Globus pallidus (tissue), 1 donor: Measurements from ENCODE around the gene HNRNPC.

ENCODE experiments used
- DNase-seq: peaks from one replicate; pipeline ENCODE4 v3.0.0-alpha.2; 2015; ENCODE audit warnings: low spot score

Gene HNRNPC

DNA sequence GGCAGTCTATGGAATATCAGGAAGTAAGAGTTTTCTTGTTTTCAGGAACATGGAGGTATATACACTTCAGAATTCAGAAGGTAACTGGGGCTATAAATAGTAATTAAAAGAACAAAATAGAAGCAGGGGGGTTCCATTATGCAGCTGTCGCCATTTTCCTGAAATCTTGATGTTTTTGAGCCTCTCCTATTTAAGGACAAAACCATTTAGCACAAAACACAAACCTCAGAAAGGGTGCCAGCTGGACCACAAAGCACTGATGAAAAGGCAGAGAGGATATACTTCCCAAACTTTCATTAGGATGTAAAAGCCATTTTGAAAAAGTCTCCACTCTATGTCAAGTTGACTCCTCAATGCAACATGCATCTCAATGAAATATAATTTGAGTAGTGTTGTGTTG, 59.2 kb downstream of the HNRNPC start:
- DNase-seq, result no peak

DNA sequence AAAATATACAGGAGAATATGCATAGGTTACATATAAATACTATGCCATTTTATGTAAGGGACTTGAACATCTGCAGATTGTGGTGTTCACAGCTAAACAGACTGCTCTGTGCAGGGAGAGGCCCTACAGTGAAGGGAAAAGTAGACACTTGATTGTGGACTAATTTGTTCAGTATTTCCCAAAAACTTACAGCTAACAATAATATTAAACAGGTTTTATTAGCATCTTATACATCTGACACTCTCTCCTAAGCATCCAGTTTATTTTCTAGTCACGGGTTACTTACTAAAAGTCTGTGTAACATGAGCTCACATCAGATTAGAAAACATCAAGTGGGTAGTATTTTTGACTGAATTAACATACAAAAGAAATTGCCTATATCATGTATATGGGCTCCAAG, 60.1 kb downstream of the HNRNPC start:
- no peak for DNase-seq

DNA sequence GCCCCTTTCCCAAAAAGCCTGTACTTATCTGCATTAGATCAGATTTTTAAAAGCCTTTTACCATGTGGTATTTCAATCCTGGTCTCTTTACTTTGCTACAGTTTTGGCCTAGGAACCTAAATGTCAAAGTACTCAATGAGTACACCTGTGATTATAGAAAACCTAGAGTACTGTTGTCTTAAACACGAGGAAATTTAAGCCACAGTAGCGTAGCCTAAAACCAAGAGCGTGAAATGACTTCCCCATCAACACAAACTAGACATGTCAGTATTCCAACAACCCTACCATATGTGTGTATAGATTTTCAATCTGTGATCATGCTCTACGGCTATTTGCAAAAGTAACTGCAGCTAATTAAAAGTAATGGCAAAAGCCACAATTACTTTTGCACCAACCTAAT, 60.7 kb downstream of the HNRNPC start:
- no peak for DNase-seq

DNA sequence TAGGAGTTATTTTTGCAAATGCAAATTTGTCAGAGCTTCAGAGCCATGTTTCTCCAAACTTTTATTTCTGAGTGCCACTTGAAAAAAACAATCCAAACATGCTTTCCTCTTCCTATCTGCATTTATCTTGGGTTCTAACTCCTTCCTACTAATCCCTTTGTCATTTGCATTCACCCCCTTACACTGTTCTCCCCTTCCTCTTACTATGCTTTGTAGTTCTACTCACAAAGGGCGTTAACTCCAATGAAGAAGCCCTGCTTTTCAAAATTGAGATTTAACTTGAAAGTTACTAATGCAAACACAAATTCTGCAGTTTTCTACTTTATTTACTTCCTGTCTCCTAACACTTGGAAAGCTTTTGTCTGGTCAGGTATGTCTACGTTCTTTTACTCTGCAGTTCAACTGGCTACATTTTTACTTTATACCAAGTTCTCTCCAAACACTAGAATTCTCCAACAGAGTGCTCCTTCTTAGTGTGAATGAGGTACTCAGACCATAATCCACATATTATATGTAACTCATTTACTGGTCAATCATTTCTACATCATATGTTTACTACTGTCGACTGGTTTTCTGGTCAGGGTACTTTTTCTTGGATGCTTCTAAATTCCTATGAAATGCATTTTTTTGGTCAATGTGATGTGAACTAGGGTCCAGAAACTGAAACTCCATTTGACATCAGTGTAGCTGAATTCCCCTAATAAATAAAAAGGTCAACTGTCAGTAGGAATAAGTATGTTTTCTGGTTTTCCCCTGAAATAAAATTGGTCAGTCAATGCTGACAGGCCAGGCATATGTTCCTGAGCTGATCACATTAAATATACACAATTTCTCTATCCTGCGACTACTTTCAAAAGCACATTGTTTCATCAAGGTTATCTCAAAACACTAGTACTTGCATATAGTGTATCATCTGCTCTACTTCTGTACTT, 62.2 kb downstream of the HNRNPC start:
- no peak for DNase-seq

DNA sequence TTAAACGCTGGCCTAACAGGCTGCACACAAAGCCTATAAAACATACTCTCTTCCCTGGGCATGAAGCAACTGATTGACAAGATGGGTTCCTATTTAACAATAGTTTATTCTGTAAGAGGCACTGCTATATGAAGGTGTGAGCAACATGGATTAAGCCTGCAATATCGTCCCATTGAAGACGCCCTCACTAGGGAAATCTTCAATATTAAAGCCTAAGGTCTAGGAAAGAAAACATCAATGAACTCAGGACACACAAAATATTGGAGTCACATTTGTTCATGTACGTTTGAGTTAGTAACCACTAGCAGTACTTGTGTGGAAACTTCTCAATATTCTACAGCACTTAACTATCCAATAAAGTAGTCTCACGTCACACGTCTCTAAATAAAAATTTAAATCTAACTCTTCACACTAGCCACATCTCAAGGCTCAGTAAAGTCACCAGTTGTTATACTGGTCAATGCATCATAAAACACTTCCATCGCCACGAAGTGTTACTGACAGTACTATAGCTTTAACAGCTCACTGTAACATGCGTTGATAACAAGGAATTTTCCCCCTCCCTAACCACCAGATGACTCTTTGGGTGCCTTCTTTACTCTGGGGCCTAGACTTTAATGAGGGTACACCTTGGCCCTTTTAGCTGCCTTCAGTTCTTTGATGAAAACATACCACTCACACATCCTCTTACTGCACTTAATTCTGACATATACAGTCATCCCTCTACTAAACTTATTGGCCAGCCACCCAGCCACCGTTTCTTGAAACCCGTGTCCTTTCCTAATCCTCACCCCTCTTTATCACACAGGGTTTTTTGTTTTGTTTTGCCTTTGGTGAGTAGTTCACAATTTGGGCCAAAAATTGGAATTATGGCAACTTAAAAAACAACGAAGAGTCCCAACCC, 63.3 kb downstream of the HNRNPC start:
- DNase-seq, result no peak

DNA sequence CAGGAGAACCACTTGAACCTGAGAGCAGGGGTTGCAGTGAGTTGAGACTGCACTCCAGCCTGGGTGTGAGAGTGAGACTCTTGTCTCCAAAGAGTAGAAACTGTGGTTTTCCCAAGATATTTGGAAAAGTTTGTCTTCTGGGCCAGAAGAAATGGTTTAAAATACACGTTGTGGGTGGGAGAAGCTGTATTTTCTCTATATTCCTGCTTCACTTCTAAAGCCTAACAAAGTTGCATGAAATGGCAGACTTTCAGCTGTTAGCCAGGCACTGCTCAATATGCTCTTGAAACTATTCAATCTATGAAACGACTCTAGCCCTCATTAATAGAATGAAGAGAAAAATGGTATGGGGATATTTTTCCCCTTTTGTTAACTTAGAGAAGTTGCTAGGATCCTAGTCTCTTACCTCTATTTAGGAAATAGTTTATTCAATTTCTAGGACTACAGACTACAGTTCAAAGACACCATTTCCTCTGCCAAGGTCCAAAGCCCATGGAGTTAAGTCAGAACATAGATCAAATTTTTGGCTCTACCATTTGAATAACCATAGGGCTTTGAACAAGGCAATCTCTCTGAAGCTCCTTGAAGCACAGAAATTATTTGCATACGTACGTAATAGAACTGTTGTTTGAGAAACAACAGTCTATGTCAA, 64.1 kb downstream of the HNRNPC start:
- DNase-seq, result no peak

DNA sequence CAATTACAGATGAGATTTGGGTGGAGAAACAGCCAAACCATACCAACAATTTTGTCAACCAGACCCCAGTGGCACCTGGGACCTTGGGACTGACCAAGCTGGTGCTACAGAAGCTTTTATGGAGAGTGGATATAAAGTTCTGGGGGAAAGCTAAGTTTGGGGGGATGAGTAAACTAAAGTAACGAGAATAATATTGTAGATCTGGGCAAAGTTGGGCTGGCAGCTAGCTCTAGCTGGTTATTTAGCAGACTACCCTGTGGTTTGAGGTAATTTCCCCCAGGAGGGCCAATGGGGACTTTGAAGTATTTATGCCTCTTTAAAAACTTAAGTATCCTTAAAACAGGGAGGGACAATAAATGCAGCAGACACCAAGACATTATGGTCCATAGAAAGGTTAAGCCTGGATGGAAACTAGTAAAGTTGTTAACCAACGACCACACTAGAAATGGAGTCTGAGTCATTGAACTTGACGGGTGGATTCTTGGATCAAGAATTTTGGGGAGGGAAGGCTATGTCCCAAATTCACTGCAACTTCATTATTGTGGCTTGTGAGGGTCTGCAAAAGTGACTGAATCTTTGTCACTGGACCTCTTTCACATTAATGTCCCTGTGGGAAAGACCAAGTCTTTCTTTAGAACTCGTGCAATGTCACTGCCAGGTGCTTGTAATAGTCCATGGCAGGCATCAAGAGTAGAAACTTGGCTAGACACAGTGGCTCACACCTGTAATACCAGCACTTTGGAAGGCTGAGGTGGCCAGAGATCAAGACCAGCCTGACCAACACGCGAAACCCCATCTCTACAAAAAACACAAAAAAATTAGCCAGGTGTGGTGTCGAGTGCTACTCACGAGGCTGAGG, 64.8 kb downstream of the HNRNPC start:
- no peak for DNase-seq

DNA sequence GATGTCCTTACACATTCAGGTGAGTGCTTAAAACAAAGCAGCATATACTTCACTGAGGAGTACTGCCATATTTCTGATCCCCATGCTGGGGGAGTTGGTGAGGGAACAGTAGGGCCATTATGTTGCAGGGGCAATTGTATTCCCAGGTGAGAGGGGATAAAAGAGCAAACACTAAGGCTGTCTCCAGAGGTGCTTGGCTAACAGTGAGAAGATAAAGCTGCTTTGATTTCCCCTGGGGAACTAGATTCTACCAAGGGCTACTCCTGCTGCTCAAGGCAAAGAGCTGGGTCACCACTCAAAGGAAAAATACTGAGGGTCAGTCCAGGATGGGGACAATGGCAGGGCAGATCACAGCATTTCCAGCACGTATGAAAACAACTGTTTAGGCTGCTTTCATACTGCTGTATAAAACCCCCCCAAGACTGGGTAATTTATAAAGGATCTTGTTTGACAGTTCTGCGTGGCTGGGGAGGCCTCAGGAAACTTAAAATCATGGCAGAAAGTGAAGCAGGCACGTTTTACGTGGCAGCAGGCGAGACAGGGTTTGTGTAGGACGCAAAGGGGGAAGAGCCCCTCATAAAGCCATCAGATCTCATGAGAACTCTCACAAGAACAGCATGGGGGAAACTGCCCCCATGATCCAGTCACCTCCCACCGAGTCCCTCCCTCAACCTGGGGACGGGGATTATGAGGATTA, 65.6 kb downstream of the HNRNPC start:
- DNase-seq, result no peak

DNA sequence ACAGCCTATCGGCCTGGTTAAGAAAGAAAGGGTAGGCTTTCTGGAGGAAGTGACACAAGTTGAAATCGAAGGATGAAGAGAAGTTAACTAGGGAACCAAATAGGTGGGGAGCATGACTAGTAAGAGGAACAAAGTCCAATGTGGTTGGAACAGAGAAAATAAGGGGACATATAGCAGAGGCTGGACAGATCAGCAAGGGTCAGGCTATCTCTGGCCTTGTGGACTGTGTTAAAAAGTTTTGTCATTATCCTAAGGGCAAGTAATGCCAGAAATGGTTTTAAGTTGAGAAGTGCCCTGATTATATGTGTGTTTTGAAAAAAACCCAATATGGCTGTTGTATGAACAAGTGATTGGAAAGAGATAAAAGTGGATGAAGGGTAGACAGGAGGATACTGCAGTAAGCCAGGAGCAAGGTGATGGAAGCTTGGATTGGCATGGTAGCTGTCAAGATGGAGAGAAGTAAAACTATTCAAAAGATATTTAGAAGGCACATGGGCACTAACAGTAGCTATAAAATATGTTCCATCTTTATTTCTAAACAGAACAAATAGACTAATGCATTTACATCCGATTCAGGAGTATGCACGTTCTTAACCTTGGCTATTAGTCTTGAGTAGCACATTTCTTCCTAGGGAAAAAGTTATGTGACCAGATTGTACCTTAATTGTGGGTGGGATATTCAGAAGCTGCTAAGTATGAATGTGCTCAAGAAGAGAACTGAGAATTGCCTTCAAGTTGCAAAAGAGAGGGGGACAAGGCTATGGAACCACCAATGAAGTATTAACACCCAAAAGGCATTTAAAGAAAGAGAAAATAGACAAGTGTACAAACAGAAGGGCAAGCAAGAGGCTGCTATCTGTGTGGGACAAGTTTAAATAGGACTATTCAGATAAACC, 66.5 kb downstream of the HNRNPC start:
- no peak for DNase-seq

DNA sequence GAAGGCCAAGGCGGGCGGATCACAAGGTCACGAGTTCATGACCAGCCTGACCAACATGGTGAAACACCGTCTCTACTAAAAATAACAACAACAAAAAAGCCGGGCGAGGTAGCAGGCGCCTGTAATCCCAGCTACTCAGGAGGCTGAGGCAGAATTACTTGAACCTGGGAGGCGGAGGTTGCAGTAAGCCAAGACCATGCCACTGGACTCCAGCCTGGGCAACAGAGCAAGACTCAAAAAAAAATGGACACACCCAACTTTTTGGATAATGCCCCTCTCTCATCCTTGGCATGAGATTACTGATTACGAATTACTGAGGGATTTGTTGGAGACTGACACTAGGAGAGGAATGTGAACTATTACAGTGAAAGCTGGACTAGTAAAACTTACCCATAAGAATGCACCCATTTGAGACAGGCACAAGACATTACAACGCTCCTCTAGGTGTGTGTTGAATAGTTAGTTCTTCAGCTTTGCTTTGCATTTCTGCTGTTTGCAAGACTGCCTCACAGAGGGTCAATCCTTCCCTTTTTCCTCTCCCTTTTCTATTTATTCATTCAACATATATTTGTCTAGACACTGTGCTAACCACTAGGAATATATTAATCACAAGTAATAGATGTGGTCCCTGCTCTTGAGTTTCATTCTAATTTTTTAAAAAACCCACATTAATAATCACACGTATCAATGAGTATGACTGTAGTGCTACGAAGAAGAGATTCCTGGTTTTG, 67.3 kb downstream of the HNRNPC start:
- no peak for DNase-seq

DNA sequence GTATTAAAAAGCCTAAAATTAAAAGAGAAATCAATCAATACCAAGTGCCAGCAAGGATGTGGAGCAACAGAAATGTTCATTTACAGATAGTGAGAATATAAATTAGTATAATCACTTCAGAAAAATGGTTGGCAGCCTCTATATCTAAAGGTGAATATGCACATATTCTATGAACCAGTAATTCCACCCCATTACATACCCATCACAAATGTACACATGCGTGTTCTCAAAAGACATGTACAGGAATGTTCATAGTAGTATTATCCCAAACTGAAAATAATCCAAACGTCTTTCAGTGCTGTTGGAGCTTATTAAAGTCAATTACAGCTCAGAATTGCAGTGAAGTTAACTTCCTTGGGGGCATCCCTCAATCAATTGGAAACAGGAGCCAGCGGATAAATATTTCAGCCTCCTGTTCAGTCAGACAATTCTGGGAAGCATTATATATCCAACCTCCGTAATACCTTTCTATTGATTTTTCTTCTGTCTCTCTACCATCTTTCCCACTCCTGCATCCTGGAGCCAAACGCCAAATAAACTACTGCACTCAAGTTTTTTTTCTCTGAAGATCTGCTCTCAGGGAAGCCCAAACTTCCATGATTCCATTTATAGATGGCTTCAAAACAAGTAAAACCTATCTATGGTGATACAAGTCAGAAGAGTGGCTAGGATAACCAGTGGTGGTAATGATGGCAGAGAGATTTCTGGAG, 68.3 kb downstream of the HNRNPC start:
- DNase-seq, result no peak

DNA sequence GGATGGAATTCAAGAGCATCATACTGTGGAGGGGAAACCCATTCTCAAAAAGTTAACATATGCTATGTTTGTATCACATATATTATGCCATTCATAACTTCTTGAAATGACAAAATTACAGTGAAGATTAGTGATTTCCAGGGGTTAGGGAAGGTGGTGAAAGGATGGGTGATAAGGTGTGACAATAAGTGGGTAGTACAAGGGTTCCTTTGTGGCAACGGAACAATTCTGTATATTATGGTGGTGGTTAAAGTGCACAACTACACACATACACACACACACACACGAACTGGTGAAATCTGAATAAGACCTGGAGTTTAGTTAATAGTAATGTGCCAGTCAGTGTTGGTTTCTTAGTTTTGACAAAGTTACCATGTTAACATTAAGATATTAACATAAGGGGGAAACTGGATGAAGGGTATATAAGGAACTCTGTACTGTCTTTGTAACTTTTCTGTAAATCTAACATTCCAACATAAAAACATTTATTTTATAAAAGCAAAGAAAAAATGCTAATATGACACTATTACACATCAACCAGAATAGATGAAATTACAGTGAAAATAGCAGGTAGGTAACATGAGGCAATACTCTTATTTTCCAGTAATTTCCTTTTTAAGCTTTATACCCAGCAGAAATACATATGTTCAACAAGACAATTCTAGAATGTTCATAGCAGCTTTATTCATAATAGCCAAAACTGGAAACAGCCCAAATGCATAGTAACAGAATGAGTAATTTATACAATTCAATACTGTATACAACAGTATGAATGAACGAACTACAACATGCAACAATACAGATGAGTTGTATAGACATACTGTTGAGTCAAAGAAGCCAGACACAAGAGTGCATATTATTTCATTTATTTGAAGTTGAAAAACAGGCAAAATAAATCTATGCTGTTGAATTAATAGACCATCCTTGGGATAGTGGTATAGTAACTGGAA, 69.4 kb downstream of the HNRNPC start:
- DNase-seq, result no peak

DNA sequence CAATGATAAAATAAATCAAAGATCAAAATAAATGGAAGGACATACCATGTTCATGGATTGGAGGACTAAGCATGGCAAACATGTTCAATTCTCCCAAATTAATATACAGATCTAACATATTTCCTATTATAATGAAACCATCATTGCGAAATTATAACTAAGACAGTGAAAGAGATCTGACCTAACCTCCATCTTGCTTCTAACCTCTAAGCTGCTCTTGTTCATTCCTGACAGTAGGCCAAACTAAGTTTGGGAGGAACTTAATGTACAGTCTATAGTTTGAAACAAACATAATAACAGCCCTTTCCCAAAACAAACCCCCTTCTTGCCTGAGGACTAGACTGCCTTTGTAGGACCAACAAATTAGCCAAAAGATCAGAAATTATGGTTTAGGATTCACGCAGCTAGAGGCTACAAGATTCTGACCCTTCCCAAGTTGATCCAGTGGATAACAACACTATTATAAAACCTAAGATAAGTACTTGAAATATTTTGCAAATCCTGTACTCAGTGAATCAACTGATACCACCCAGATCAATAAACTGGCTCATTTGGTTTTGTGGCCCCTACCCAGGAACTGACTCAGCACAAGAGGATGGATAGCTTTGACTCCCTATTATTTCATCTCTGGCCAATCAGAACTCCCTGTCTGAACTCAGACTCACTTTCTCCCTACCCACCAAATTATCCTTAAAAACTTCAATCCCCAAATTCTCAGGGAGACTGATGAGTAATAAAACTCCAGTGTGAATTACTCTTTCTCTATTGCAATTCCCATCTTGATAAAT, 71.6 kb downstream of the HNRNPC start:
- no peak for DNase-seq

DNA sequence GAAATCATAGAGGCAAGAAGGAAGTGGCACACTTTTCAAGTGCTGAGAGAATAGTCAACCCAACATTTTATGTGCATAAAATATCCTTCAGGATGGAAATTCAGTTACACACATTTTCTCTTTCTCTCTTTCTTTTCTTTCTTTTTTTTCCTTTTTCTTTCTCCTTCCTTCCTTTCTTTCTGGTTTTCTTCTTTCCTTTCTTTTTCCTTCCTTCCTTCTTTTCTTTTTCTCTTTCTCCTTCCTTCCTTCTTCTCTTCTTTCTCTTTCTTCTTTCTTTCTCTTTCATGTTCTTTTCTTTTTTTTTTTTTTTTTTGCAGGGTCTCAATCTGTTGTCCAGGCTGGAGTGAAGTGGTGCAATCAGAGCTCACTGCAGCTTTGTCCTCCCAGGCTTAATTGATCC, 74.6 kb downstream of the HNRNPC start:
- DNase-seq, result no peak

DNA sequence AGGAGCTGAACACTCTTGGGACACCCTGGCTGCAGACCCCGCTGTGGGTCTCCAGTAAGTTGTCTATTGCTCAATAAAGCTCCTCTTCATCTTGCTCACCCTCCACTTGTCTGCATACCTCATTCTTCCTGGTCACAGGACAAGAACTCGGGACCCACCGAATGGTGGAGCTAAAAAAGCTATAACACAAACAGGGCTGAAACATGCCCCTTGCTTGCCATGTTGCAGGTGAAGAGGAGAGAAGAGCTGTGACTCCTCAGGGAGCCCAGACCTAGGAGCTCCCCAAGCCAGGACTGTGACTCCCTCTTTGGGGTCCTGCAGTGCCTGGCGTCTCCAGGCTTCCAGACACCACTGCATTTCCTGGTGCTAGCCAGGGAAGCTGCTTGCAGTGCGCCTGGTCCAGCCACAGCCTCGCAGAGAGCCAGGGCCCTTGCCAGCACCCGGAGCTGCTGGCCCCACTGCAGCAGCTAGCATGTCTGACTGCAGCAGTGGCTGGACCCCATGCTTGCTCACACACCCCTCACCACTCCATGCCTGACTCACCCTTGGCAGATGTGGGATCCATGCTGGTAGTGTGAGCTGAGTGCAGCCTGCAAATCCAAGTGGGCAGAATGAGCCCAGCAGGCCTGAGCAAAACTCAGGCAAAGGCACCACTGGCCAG, 76.2 kb downstream of the HNRNPC start:
- no peak for DNase-seq

DNA sequence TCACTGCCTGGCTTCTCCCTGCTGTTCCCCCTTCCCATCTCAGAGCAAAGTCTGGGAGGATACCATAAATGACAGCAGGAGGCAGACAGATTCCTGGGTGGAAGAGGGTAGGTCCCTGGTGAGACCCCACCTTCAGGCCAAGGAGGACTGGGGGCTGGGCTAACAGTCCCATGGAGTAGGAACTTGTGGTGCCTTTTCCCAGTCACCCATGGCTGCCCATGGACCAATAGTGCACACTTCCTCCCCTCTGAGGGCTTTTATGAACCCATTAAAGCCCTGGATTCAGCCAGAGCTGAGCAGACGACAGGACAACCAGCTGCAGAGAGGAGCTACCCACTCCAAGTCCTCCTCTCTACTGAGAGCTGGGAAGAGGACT, 76.8 kb downstream of the HNRNPC start:
- no peak for DNase-seq
